Adrenal gland (tissue), 12 donors: ENCODE measurements around the gene PACSIN1. TPM values are rescaled to one million over a fixed set of nuclear protein-coding genes. Genes with fewer than 3 reads are reported as not detected.

Experiments used
- DNase-seq, 7 donors: peaks; one replicate each; pipeline ENCODE4 v3.0.0-alpha.2; 2019 to 2020
- H3K27ac ChIP-seq, 5 donors: fragments of 200-600 bp; sonication (generic) in 4 of 5; 1 replicate in 3 of 5; 2 replicates in 2 of 5; pipeline versions ENCODE4 v1.5.1 to v1.8.0; 2016 to 2020; ENCODE audit warnings: mild to moderate bottlenecking in 1 of 5
- H3K27me3 ChIP-seq: fragments of 200-600 bp; 2 replicates; pipeline ENCODE4 v1.8.0; 2021
- H3K36me3 ChIP-seq, 2 donors: fragments of 200-600 bp; replicated peaks in 1 of 2; 1 replicate in 1 of 2; 2 replicates in 1 of 2; pipeline versions ENCODE4 v1.5.1 to v1.8.0; 2018 to 2022
- H3K4me1 ChIP-seq, 2 donors: fragments of 200-600 bp; replicated peaks in 1 of 2; 1 replicate in 1 of 2; 2 replicates in 1 of 2; pipeline versions ENCODE4 v1.5.1 to v1.8.0; 2018 to 2021
- H3K4me3 ChIP-seq, 4 donors: fragments of 200-600 bp; sonication (generic) in 3 of 4; one replicate each; pipeline ENCODE4 v1.5.1; 2016 to 2018
- H3K9me3 ChIP-seq, 3 donors: fragments of 200-600 bp; sonication (generic) in 1 of 3; replicated peaks in 1 of 3; 1 replicate in 2 of 3; 2 replicates in 1 of 3; pipeline versions ENCODE4 v1.5.1 to v1.8.0; 2016 to 2021
- CTCF ChIP-seq, 6 experiments: fragments of 450-650 bp in 4 of 6; fragments of 200-600 bp in 2 of 6; sonication (generic) in 1 of 6; IDR thresholded peaks; 1 replicate in 5 of 6; 2 replicates in 1 of 6; pipeline versions ENCODE4 v1.5.1 to v1.8.0; 2016 to 2021; ENCODE audit warnings: antibody characterized with exemption in 6 of 6, mild to moderate bottlenecking in 2 of 6, moderate library complexity in 1 of 6
- POLR2A ChIP-seq, 2 donors: fragments of 450-650 bp; IDR thresholded peaks; one replicate each; pipeline ENCODE4 v1.6.1; 2017; ENCODE audit warnings: antibody characterized with exemption in 2 of 2, mild to moderate bottlenecking in 2 of 2, moderate library complexity in 1 of 2
- WGBS, 4 donors: extraction: QIAGEN DNeasy Blood & Tissue Kit in 2 of 4; methylation state at CpG; one replicate each; pipeline versions ENCODE4 v1.1.5 to v1.1.7; 2013 to 2017; 5-methylcytosine and 5-hydroxymethylcytosine counted together
- intact Hi-C, 2 donors: fragments of 100-400 bp; cut with DNase I; formaldehyde crosslinking; loops; one replicate each; pipeline versions ENCODE4 v1.14.1 to v1.15.0; 2022 to 2023
- polyA plus RNA-seq, 3 donors: library from polyadenylated mRNA; stranded (reverse); fragments of 200-250 nt in 2 of 3; fragments of 350-450 nt in 1 of 3; fragmentation: Illumina TruSeq in 1 of 3; extraction: RNeasy Lipid Tissue Mini Kit (QIAGEN cat#74804) in 1 of 3; gene quantifications; one replicate each; pipeline ENCODE4 v1.2.3, GENCODE V29; 2013 to 2014
- total RNA-seq, 9 donors: library from RNA; depleted of rRNA in 4 of 9; stranded (reverse); fragments of >200 nt in 4 of 9; fragments of 120-200 nt in 1 of 9; fragmentation: NEBNext Ultra II Directional in 1 of 9; extraction: Animal tissue kit (Norgen Biotek cat#: 25700) in 1 of 9; gene quantifications; one replicate each; pipeline versions ENCODE4 v1.1.0 to v1.2.4, GENCODE V29; 2013 to 2023
- donor health status: healthy with polysubstance abuse.
- donor health status: Bipolar disorder and iron deficiency.
- donor health status: DM: yes; HTN: yes; CAD: no.
- donor health status: DM: no; HTN: no; CAD: no.
- donor health status: DM: no; HTN: no; CAD: no.
- donor health status: DM: yes; HTN: yes; CAD: no.

Gene PACSIN1
- total and polyA plus RNA-seq, 12 donors, result 0.19 to 2.9 (median 0.73) TPM; not detected in 2

GRCh38 chr6:34472425-34472824, 6.5 kb downstream of the PACSIN1 start:
- H3K36me3 ChIP-seq, result no peaks in the 10 kb centered on the region
- no peak for TF ChIP-seq POLR2A (IDR thresholded peaks at IDR 0.05)
- no peak for TF ChIP-seq CTCF (IDR thresholded peaks at IDR 0.05)
- no peaks in the 10 kb centered on the region for H3K9me3 ChIP-seq
- no peak overlapping the region for H3K4me3 ChIP-seq
- intact Hi-C loops, result no loop called here
- 86 to 94% (median 88%) methylated on average over 5 of the region's 5 CpGs for WGBS, 4 donors
- no peaks in the 10 kb centered on the region for H3K27me3 ChIP-seq
- H3K27ac ChIP-seq, result no peak overlapping the region
- H3K4me1 ChIP-seq, result no peaks in the 10 kb centered on the region
- DNase-seq, result no peak

DNA sequence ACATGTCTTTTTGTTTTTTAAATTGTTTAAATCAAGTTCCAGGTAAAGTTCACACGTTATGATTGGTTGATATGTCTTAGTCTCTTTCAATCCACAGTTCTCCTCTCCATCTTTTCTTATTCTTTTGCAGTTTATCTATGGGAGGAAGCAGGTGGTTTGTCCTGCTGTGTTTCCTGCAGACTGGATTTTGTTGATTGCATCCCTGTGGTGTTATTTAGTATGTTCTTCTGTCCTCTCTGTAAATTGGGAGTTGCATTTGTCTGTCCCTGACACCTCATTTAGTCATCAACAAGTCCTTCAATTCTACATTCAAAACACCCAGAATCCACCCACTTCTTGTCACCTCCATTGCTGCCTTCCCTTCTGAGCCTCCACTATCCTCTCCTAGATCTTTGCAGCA, 8.1 kb downstream of the PACSIN1 start:
- H3K27me3 ChIP-seq, result no peaks in the 10 kb centered on the region

GRCh38 chr6:34474754-34475153, 8.9 kb downstream of the PACSIN1 start:
- intact Hi-C loops, result no loop called here
- Histone ChIP-seq H3K27me3 (no peaks in the 10 kb centered on the region), H3K27ac (no peak overlapping the region), H3K4me1 (no peaks in the 10 kb centered on the region), H3K9me3 (no peaks in the 10 kb centered on the region), H3K36me3 (no peaks in the 10 kb centered on the region), H3K4me3 (no peak overlapping the region)
- DNase-seq, result no peak
- TF ChIP-seq CTCF (IDR thresholded peaks at IDR 0.05), result no peak
- TF ChIP-seq POLR2A (IDR thresholded peaks at IDR 0.05), result no peak
- 90 to 98% (median 94%) methylated on average over 2 of the region's 2 CpGs for WGBS, 4 donors

More for the DNA sequence above, 8.1 kb downstream of the PACSIN1 start:
- WGBS, 4 donors, result 87 to 100% (median 94%) methylated on average over 1 of the region's 1 CpG
- Histone ChIP-seq H3K4me3 (no peak overlapping the region), H3K27ac (no peak overlapping the region), H3K4me1 (no peaks in the 10 kb centered on the region), H3K36me3 (no peaks in the 10 kb centered on the region), H3K9me3 (no peaks in the 10 kb centered on the region)
- TF ChIP-seq POLR2A (IDR thresholded peaks at IDR 0.05) (no peak), CTCF (IDR thresholded peaks at IDR 0.05) (no peak)
- intact Hi-C loops, result no loop called here
- no peak for DNase-seq

DNA sequence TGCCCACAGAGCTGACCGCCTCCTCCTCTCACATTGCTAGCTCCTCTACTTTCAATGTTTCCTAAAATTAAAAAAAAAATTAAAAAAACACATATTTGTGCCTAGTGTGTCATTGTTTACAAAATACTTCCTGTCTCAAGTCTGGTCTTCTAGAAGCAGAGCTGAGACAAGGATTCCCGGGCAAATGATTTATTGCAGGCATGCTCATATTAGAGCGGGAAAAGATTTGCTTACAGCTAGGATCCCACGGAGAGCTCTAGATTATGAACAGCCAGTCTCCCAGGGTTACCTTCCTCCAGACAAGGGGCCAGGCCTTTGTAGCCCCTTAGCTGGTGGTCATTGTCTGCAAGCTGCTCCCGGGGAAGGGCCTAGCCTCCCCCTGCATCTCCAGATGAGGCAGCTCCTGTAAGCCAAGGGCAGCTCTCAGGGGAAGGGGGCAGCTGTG, 9.4 kb downstream of the PACSIN1 start:
- Histone ChIP-seq H3K27me3 (no peaks in the 10 kb centered on the region), H3K4me1 (no peaks in the 10 kb centered on the region), H3K27ac (no peak overlapping the region), H3K9me3 (no peaks in the 10 kb centered on the region), H3K4me3 (no peak overlapping the region), H3K36me3 (no peaks in the 10 kb centered on the region)
- TF ChIP-seq CTCF (IDR thresholded peaks at IDR 0.05) (no peak), POLR2A (IDR thresholded peaks at IDR 0.05) (no peak)
- intact Hi-C loops, result no loop called here
- DNase-seq, result no peak
- WGBS, 4 donors, result 33 to 58% (median 48%) methylated on average over 4 to 5 of the region's 5 CpGs
